ENCODE results near the gene FGR.
A peak's percentile ranks its signal among the peaks of the same experiment; 100 is the strongest.

FGR gene

DNA sequence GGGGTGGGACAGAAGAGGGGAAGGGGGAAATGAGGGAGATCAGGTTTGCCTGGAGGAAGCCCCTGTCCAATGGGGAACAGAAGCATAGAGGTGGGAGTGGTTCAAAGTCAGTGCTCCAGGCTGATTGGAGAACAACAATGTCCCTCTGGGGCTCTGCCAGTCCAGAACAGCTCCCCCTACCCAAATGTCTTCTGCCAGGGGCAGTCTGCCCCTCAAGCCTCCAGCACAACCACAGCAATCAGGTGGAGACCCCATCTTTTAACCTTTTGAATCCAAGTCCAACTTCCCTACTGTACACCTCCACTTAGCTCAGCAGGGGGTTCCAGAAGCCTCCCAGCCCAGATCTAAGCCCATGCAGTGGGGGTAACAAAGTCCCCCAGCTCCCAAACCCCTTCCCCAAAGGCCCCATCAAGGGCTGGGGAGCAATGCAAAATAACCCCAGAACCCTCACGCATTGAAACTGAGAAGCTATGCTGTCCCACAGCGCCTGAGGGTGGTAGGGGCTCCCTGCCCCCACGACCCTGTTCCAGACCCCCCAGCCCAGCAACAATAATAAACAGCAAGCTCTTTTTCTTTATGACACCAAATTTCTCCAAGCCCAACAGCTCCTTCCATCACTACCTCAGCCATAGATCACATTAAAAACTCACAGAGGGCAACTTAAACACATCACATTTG is 34.3 kb downstream of the FGR start:
- DNase-seq (ENCODE audit: low spot score): no peak

DNA sequence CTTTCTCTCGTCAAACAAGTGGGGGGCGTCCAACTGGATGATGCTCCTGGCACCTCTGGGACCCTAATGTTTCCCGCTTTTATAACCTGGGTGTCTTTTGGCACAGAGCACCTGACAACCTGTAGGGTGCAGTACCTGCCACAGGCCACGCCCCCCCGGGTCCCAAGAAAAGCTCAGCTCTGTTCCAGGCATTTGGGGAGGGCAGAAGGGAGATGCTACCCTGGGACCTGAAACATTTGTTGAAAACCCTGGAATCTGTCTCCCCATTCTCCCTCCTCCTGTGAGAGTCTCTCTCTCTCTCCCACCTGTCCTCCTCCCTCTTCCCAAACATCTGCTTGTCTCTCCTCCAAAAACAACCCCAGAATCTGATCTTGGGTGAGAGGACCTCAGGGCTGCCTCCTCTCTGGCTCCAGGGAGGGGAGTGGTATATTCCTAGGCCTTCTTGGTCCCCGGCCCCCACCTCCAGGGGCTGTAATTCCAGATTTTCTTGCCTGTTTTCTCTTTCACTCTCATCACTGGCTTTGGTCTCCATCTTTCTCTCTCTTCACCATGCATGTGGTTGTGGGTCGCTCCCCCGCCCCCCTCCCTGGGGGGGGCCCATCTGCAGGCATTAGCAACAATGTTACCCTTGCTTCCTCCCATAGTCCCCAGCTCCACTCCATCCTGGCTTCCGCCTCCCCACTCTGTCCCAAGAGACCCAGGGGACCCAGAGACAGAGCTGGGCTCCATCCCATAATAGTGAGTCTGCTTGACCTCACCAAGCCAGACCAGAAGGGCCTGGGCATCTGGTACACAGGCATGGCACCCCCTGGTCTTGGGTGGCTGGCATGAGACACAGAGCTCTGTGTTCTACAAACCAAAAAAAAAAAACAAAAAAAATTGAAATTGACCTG is 35.1 kb downstream of the FGR start:
- DNase-seq (ENCODE audit: low spot score): no peak

DNA sequence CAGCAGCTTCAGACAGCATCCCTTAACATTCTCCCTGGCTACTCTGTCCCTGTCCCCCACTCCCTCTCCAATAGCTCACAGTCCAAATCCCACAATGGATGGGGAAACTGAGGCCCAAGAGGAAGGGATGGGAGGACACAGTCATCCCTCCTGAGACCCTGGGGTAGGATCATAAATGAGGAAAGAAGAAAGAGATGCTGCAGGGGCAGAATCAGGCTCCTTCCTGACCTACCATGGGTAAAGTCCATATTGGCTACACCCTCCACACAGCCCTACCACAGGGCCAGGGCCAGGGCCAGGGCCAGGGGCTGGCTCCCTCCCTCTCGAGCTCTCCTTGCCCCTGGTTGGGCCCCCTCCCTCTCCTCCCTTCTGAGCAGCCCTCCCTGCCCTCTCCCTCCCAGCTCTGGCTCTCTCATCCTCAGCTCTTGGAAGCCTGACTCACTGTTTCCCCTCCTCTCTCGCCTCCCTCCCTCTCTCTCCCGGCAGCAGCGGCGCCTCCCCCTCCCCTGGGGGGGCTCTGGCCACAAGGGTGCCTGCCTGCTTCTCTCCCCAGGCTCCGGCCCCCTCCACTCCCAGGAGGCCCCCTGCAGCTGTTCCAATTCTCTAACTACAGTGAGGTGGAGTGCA is 36.0 kb downstream of the FGR start:
- DNase-seq (ENCODE audit: low spot score): peak; percentile 88

DNA sequence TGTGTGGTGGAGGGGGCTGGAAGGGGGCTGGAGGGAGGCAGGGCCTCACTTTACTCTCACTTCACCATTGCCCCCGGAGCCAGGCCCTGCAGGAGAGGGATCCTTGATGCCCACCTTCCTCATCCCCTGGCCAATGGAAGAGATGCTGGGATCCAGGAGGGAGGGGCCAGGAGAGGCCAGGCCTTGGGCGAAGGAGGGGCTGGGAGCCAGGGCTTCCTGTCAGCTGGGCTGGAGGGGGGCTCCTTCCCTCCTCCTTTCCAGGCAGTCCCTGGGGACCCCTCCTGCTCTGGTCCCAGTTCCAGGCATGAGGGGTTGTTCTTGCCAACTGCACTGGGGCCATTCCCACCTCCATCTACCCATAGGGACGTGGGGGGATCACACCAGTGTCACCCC is 36.7 kb downstream of the FGR start:
- DNase-seq (ENCODE audit: low spot score): peak; percentile 53

DNA sequence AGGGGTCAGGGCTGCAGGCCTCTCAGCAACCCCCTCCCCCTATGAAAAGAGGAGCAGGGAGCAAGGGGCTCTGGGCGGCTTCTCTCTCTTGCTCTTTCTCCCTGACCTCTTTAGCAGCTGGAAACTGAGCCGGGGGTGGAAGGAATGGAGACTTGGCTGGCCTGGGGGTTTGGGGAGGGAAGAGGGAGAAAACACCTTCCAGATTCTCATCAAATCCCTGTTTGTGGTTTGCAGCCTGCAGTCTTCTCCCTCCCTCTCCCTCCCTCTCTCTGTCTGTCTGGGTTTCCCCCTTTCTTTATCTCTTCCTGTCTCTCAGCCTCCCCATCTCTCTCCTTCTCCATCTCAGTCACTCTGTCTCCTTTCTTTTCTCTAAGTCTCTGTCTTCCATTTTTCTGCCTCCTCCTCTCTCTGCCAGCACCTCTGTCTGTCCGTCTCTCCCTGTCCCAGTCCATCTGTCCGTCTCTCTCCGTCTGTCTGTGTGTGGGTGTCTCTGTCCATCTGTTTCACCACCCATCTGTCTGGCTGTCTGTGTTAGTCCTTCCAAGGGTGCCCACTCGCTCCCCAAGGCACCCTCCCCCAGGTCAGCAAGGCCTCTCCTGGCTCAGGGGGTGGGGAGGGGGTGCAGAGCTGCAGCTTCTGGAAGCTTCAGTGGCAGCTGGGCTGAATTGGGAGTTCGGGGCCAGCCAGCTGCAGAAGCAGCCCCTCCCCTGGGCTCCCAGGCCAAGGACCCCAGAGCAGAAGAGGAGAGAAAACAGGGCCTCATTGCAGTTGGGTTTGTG is 37.3 kb downstream of the FGR start:
- DNase-seq (ENCODE audit: low spot score): no peak

DNA sequence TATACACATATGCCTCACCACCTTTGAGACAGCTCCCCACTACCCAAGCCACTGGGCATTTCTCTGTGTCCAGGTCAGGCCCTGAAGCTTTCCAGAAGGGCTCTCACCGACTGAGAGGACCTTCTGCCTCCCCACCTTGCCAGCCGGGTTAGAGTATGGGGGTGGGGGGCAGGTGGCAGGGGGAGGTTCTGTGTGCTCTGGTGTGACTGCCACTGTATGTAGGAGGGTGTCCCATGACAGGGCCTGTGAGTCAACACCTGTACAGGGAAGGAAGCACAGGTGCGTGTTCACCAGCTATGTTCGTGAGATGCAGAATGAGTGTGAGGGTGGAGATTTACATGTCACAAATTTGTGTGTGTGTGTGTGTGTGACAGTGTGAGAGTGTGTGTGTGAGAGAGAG is 38.0 kb downstream of the FGR start:
- no peak for DNase-seq (ENCODE audit: low spot score)

DNA sequence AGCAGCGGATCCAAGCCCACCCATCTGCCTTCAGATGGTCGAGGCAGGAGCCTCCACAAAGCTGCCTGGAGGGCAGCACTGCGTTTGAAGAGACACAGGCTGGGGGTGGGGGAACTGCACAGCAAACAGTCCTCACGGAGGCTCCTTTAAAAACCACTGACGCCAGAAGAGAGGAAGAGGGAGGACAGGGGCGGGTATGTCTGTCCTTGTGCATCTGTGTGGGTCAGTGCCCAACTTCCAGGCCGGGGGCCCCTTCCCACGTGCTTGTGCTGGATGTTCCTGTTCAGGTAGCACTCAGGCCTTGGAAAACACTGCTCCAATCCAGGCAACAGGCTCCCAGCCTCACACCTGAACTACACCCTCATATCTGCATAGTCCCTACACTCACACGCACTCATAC is 38.7 kb downstream of the FGR start:
- no peak for DNase-seq (ENCODE audit: low spot score)

DNA sequence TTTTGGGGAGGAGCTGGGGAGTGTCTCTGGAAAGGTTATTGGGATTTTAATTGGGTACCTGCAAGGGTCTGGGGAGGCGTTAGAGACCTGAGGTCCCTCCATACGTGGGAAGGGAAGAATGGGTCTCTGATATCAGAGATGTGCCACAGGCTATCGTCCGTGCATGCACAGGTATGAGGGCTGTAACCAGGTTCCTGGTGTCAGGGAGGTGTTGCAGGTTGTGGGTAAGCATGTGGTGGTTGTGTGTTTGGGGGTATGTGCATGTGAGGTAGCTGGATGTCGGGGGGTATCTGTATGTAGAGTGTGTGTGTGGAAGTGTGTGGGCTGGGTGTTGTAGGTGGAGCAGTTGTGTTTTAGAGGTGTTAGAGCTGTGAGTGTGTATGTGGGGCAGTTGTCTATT is 39.4 kb downstream of the FGR start:
- DNase-seq (ENCODE audit: low spot score): no peak

DNA sequence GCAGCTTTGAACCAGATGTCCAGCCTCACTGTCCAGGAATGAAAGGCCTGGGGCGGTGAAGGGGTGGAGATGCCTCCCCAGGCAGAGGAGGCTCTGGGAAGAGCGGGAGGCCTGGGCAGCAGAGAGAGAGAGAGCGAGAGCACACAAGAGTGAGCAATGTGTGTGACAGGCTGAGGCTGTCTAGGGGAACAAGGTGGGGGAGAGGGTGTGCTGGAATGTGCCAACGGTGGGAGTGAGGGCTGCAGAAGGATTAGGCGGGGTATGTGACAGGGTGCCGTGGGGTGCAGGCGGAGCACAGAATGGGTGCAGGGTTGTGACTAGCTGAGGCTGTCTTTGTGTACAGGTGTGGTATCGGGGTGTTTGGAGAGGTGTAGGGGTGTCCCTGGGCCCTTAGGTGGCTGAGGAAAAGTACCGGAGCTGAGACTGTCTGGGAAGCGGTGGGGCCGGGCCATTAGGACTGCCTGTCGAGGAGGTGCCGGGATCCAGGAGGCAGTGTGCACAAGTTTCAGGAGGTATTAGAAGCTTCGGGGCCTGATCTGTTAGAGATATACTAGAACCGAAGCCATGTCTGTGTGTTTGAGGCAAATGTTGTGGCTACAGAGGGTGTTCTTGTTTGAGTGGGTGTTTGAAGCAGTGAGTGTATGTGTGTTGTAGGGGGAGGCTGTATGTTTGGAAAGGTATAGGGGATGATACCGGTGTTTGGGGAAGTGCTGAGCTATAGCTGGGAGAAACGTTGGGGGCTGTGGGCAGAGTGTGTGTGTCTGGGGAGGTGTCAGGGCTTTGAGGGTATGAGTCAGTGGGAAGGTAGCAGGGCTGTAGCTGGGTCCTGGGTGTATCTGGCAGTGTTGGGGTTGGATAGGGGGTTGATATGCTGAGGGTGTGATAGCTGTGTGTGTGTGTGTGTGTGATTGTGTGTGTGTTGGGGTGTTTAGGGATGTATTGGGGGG is 40.1 kb downstream of the FGR start:
- DNase-seq (ENCODE audit: low spot score): peak; percentile 77

DNA sequence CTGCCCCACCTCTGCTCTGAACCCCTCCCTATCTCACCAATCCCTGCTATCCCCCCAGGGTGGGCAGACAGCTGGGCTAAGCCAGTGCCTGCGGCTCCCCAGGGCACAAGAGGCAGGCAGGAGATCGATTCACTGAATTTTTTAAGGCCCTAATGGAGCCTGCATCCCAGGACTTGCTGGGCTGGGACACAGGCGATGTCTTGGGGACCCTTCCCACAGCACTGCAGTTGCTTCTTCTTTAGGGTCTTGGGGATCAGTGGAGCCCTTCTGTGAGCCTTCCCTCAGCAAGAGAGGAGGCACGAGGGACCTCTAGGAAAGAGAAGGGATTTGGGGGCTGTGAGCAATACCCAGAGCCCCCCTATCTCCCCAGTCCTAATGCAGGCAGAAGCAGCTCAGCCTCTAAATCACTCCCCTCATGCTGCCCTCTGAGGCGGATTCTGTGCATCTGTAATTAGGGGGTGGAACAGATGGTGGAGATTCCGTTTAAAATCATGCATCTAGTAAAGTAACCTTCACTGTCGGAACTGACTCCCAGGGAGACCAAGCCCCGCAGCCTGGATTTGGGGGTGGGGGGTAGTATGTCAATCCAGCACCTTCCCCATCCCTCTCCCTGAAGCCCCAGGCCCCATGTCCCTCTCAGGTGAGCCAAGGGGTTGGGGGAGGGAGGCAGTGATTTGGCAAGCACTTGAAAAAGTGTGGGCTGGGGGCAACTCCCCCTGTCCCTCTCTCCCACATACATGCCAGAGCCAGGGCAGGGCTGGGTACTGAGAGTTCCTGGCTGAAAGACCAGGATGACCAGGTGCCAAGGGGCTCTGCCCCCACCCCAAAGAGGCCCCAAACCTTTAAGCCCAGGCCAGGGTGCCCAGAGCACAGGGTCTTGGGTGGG is 41.1 kb downstream of the FGR start:
- no peak for DNase-seq (ENCODE audit: low spot score)

DNA sequence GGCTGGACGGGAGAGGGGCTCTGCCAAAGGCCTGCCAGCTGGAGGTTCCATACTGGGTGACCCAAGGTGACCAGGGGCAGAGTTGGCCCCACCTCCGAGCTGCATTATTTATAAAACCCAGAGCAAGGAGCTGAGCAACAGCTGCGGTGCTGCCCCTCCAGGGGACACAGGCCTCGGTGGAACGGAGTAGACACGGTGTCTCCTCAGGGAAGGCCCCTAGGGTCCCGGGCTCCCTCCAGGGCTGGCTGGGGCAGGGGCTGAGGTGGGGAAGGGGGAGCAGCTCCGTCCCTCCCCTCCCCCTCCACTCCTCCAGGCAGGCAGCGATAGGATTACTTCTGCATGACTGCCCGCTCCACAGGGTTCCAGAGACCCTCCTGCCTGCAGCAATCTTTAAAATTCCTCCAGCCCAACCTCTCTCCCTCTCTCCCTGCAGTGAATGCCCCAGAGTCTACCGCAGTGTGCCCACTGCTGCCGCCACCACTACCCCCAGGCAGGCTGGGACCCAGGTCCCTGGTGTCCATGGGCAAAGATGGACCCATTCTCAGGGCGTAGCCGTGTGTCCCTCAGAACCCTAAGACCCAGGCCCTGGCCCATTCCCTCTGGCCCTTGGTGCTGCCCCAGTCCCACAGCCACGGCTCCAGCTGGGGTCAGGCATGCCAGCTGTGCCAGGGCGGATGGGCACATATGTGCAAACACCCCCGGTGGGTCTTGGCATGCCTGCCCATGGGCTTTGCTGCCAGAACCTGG is 41.9 kb downstream of the FGR start:
- no peak for DNase-seq (ENCODE audit: low spot score)

DNA sequence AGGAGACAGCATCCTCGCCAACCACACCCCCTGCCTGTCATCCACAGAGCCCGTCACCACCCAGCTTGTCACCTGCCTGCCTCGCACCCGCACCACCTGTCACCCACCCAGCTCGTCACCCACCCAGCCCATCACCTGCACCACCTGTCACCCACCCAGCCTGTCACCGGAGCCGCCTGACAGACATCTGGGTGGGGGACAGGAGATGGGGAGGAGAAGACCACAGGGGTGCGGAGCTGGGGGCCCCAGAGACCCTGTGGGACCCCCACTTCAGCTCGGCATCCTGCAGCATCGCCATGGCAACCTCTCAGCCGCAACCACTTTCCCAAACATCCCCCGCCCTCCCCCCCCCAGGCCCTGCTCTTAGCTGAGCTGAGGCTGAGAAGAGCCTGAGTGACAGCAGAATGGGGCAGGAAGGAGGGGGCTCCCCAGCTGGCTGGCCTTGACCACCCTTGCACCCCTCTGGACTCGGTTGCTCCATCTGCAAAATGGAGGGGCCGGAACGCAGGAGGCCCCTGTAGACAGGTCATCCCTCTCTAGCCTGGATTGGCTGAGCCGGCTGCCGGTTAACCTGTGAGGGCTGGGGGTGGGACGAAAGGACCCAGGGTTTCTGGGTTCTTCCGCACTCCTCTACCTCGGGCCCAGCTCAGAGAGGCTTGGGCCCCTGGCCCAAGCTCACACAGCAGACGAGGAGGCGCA is 42.6 kb downstream of the FGR start:
- DNase-seq (ENCODE audit: low spot score): no peak

DNA sequence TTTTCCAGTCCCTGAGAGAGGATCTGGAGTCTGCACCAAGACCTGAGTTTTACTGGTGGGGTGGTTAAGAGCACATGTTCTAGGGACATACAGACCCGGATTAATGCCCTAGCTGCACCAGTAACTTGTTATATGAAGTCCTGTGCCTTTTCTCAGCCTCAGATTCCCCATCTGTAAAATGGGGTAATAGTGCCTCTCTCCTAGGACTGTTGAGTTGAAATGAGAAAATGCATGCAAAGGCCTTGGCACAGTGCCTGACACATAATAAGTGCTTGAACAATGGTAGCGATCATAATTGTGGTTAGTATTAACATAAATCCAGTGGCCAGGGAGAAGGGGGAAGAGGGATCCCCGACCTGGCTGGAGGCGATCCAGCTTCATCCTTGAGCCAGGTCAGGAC is 43.4 kb downstream of the FGR start:
- no peak for DNase-seq (ENCODE audit: low spot score)

DNA sequence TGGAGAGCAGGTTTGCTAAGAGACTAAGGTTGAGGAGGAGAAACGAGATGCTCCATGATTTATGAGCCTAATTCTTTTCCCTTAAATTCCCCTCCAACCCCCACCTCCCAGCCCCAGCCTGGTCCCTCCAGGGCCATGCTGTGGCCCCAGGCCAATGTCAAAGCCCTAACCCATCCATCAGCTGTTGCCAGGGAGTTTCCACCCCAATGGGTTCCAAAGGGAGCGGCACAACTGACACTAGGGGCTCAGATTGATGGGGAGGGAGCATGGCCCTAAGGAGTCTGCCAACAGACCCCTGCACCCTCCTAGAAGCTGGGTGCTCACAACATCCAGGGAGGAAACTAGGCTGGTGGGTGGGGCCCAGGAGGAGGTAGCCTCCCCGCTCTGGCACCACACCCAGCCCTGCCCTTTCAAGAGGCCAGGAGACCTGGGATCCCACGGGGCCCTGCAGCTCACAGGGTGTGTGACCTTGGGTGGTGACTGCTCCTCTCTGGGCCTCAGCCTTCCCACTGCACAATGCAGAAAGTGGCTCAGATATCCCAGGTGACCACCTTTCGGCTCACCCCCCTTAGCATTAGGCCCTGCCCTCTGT is 44.0 kb downstream of the FGR start:
- DNase-seq (ENCODE audit: low spot score): no peak

DNA sequence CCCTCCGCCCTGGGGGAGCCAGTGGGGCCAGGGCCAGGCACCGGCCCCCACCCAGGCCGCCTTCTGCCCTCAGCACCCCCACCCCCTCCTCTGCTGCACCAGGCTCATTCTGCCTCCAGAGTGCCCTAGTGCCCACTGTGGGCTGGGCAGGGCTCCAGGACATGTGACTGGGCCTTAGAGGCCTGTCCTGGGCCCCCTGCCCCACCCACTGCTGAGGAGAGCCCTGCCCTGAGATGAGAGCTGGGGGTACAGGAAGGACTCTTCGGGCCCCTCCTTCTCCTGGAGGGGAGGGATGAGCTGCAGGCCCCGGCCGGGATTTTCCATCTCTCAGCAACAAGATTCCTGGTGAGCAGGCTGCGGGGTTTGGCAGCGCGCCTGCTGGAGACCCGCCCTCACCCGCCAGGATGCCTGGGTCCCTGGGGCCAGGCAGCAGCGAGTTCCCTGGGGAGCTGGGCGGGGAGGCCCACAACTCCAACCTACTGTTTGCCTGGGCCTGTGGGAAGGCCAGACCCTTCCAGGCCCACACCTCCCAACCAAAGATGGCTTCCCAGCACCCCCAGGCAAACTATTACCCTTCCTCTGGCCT is 45.1 kb downstream of the FGR start:
- DNase-seq (ENCODE audit: low spot score): no peak

DNA sequence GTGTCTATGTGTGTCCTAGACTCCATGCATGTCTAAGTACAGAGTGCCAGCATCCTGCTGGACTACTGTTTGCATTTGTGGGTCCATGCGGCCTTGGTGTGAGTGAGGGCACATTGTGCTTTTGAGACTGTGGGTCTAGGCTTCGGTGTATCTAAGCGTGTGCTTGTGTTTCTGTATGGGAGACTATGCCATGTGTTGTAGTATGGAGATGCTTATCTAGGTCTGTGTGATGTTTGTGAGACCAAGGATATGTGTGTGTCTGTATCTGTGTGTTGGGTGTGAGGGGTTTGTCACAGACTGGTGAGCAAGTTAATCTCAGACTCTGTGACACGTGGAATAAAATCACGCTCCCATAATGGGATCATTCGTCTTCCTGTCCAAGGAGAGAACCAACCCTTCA is 45.5 kb downstream of the FGR start:
- no peak for DNase-seq (ENCODE audit: low spot score)

DNA sequence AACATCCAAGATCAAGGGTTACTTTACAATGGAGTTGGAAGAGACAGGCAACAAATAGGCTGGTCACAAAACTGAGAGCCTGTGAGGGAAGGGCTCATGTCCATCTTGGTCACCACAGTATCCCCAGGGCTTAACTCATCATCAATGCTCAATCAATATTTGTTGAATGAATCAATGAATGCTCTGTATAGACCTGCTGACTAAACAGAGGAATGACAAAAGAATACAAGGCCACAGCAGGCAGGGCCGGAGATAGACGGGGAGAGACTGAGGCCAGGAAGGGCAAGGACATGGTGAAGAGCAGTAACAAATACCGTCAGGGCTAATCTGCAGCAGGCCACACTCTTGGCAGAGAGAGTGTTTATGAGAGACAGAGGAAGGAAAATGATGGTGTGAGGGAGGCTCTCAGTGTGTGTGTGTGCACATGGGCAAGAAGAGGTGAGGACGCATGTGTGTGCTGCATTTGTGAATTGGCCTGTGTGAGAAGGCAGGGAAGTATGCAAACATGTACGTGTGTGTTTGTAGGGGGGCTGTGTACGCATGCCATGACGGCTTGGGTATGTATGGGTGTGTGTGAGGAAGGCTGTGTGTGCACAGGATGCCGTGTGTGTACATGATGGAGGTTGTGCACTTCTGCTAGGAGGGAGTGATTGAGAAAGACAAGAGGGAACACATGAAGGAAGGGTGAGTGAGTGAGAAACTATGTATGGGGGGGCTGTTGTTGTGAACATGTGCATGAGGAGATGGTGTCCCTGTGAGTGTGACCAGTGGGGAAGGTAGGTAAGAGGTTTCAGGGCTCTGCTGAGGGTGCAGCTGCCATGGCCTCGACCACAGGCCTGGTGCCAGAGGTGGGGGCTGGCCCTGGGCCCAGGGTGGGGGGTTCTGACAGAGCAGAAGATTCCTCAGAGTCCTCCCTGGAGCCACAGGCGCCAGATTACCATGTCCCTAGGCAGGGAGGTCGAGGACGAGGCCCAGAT is 46.4 kb downstream of the FGR start:
- peak; percentile 75 for DNase-seq (ENCODE audit: low spot score)
